Large intestine (tissue), 3 donors: ENCODE measurements around the gene SPECC1. TPM values are rescaled to one million over a fixed set of nuclear protein-coding genes. Genes with fewer than 3 reads are reported as not detected.
"Not testable (repeated sequence)": the region's sequence is repeated elsewhere in the genome, so short reads cannot be mapped to it uniquely, and the experiment has no call there.

Source experiments
- DNase-seq, 2 donors: peaks; one replicate each; pipeline versions ENCODE4 v3.0.0 to v3.0.0-alpha.2; 2013
- H3K27ac ChIP-seq: one replicate; pipeline ENCODE4 v1.5.1; 2013; ENCODE audit warnings: low read length
- H3K27me3 ChIP-seq: 2 replicates; pipeline ENCODE4 v1.6.1; 2013; ENCODE audit warnings: low read length; ENCODE audit not compliant: control insufficient read depth, insufficient read depth
- H3K36me3 ChIP-seq: 2 replicates; pipeline ENCODE4 v1.6.1; 2013; ENCODE audit warnings: low read length; ENCODE audit not compliant: control insufficient read depth, insufficient read depth
- H3K4me1 ChIP-seq: one replicate; pipeline ENCODE4 v1.6.1; 2013; ENCODE audit warnings: low read length; ENCODE audit not compliant: control insufficient read depth, insufficient read depth
- H3K4me3 ChIP-seq: one replicate; pipeline ENCODE4 v1.5.1; 2013; ENCODE audit warnings: low read length
- H3K9me3 ChIP-seq: one replicate; pipeline ENCODE4 v1.6.1; 2013; ENCODE audit warnings: mild to moderate bottlenecking, low read depth, low read length, moderate library complexity; ENCODE audit not compliant: control insufficient read depth
- WGBS: methylation state at CpG from one replicate; pipeline ENCODE4 v1.1.5; 2013; ENCODE audit warnings: low lambda C conversion rate; ENCODE audit not compliant: insufficient coverage; 5-methylcytosine and 5-hydroxymethylcytosine counted together
- polyA plus RNA-seq: library from polyadenylated mRNA; unstranded; fragments of 120-200 nt; gene quantifications from one replicate; pipeline ENCODE4 v1.2.1, GENCODE V29; 2013

Gene SPECC1
- polyA plus RNA-seq, 1 donor: 29.3 TPM

DNA sequence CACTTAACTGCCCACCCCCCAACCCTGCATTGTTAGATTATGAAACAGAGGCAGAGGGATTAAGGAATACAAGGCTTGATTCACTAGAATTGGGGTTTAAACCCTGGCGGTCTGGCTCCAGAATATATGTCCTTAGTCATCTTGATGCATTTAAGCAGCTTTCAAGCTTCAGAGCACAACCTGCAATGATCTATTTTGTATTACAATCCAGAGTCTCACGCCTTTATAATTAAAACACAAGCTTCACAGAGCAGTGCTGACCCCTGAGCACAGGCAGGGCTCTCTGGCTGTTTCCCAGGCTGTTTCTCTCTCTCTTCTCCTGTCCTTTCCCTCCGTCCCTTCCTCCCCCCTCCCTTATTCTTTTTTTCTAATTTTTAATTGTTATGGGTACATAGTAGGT is 209.1 kb downstream of the SPECC1 start:
- WGBS: 92% methylated on average over 2 of the region's 3 CpGs
- Histone ChIP-seq H3K4me1 (no peaks in the 10 kb centered on the region), H3K27ac (no peak overlapping the region), H3K9me3 (no peaks in the 10 kb centered on the region), H3K27me3 (no peaks in the 10 kb centered on the region), H3K36me3 (no peaks in the 10 kb centered on the region), H3K4me3 (no peak overlapping the region)
- no peak for DNase-seq

DNA sequence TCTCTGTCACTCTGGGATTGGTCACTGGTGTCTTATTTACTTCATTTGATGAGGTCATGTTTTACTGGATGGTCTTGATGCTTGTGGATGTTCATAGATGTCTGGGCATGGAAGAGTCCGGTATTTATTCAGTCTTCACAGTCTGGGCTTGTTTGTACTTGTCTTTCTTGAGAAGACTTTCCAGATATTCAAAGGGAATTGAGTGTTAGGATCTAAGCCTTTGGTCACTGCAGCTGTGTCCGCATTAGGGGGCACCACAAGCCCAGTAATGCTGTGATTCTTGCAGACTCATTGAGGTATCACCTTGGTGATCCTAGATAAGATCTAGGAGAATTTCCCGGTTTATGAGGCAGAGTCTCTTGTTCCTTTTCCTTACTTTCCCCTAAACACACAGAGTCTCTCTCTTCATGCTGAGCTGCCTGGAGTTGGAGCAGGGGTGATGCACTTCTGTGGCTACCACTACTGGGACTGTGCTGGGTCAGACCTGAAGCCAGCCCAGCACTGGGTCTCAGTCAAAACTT is 214.7 kb downstream of the SPECC1 start:
- no peaks in the 10 kb centered on the region for H3K9me3 ChIP-seq
- no CpG with 5 or more reads among the region's 3 CpGs for WGBS
- H3K36me3 ChIP-seq: peaks cover 8% of the 10 kb centered on the region
- DNase-seq: no peak
- no peak overlapping the region for H3K4me3 ChIP-seq
- H3K27me3 ChIP-seq: no peaks in the 10 kb centered on the region
- H3K27ac ChIP-seq: no peak overlapping the region
- no peaks in the 10 kb centered on the region for H3K4me1 ChIP-seq

DNA sequence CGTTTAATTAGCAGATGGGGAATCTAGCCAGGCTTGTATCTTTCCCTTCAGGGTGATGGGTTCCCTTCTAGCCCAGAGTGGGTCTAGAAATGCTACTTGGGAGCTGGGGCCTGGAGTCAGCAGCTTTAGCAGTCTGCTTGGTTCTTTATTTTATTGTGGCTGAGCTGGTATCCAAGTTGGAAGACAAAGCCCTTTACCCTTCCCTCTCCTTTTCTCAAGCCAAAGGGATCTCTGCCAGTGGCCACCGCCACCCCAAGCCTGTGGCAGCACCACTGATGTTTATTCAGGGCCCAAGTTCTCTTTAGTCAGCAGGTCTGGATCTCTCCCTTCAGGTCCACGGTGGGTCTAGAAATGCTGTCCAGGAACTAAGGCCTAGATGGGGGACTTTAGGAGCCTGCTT is 215.2 kb downstream of the SPECC1 start:
- no peak overlapping the region for H3K27ac ChIP-seq
- H3K4me3 ChIP-seq: no peak overlapping the region
- H3K4me1 ChIP-seq: no peaks in the 10 kb centered on the region
- DNase-seq: no peak
- H3K36me3 ChIP-seq: peaks cover 8% of the 10 kb centered on the region
- WGBS: no CpG with 5 or more reads among the region's 3 CpGs
- no peaks in the 10 kb centered on the region for H3K27me3 ChIP-seq
- no peaks in the 10 kb centered on the region for H3K9me3 ChIP-seq

DNA sequence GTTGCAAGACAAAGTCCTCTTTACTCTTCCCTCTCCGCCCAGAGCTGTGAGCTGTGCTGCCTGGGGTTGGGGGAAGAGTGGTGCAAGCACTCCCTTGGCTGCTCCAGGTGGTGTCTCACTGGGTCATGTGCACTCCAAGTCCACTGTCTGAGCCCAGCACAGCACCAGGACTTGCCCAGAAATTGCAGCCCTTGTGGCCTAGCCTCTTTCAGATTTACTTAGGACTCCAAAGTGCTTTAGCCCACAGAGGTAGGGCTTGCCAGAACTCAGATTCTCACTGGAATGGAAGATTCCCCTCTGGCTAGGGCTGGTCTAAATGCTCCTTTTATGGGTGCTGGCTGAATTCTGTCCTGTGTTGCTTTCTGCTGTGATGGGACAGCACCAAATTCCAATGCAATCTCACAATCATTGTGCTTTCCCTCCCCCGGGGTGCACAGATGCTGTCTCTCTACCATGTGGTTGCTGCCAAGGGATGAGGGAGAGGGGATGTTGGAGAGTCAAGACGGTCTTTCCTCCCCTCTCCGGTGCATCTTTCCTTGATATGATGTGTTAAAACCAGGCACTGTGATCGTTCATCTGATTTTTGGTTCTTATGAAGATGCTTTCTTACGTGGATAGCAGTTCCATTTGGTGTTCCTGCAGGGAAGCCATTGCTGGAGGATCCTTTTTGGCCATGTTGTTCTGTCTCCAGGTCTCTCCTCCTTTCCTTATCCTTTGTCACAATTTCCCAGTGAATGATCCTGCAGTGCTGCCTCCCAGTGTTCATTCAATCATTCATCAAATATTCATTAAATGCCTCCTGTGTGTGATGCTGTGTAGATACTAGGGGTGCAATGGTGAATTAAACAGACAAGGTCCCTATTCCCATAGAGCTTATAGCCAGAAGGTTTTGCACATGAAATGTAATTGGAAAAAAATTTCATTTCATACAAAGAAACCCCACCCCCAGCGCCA is 216.3 kb downstream of the SPECC1 start:
- no CpG with 5 or more reads among the region's 7 CpGs for WGBS
- H3K27me3 ChIP-seq: no peaks in the 10 kb centered on the region
- no peak overlapping the region for H3K27ac ChIP-seq
- H3K36me3 ChIP-seq: peaks cover 8% of the 10 kb centered on the region
- H3K9me3 ChIP-seq: no peaks in the 10 kb centered on the region
- DNase-seq: peak; percentile 8 to 21
- no peak overlapping the region for H3K4me3 ChIP-seq
- no peaks in the 10 kb centered on the region for H3K4me1 ChIP-seq

DNA sequence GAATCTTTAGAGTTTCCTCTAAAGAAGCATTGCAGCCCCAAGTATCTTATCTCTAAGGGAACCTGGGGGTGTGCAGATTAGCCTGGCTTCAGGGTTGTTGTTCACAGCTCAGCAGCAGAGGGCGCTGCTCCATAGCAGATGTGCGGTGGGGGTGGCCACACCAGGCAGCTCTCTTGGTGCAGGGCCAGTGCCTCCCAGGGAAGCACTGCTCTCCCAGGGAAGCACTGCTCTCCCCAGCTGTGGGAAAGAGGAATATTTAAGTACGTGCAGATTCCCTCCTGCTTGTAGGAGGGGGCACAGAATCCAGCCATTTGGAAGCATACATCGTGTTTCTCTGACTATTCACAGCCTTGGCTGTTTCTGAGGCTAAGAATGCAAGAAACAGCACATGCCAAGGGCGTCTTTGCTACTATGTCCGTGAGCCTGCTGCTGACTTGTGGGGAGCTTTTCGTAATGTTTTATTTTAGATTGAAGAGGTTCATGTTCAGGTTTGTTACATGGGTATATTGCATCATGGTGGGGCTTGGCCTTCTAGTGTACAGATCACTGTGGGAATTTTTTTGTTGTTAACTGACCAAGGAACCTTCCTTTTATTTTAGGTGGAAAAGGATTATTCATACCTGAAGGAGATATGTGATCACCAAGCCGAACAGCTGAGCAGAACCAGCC is 217.8 kb downstream of the SPECC1 start:
- WGBS: 100% methylated on average over 1 of the region's 8 CpGs
- Histone ChIP-seq H3K27me3 (no peaks in the 10 kb centered on the region), H3K4me3 (no peak overlapping the region), H3K4me1 (no peaks in the 10 kb centered on the region), H3K36me3 (peaks cover 18% of the 10 kb centered on the region), H3K9me3 (no peaks in the 10 kb centered on the region), H3K27ac (no peak overlapping the region)
- peak; percentile 65 for DNase-seq

DNA sequence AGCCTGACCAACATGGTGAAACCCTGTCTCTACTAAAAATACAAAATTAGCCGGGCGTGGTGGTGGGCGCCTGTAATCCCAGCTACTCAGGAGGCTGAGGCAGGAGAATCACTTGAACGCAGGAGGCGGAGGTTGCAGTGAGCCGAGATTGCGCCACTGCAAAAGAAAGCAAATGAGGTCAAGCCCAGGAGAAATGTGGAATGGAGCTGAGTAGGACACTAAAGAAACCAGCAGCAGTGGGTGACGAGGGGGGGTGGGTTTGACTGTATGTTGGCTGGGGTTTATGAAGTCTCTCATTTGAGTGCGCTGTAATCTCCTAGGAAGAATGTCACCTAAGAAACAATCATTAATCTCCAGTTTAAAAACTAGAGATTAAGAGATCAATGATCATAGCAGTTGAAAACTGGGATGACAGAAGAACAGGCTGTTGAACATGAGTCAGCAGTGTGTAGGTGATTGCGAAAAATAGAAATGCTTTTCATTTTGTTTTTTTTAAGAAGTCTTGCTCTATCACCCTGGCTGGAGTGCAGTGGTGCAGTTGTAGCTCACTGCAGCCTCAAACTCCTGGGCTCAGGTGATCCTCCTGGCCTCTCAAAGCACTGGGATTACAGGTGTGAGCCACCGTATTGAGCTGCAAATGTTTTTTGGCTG is 218.7 kb downstream of the SPECC1 start:
- not testable (repeated sequence) for H3K9me3 ChIP-seq, DNase-seq, H3K27ac ChIP-seq, H3K4me3 ChIP-seq, H3K27me3 ChIP-seq, H3K4me1 ChIP-seq
- WGBS: no CpG with 5 or more reads among the region's 11 CpGs
- H3K36me3 ChIP-seq: peaks cover 23% of the 10 kb centered on the region

DNA sequence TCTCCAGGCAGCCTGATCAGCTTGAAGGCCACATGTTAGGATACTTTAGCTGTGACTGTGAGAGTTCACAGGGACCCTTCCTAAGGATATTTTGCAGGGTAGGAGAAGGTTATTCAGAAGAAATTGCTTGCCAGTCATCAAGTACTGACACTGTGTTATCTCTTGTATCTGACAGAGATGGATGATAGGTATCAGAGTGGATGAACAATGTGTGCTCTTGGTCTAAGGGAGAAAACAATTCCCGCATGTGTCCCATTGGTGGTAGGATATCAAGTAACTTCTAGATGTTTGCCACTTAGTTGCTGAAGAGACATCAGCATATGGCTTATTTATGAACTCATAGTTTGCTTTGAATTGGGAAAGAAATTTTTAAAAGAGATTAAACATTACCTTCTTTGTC is 219.3 kb downstream of the SPECC1 start:
- DNase-seq: no peak
- no peaks in the 10 kb centered on the region for H3K4me1 ChIP-seq
- no peak overlapping the region for H3K4me3 ChIP-seq
- peaks cover 24% of the 10 kb centered on the region for H3K36me3 ChIP-seq
- no peaks in the 10 kb centered on the region for H3K9me3 ChIP-seq
- no peak overlapping the region for H3K27ac ChIP-seq
- H3K27me3 ChIP-seq: no peaks in the 10 kb centered on the region
- 100% methylated on average over 1 of the region's 1 CpG for WGBS

DNA sequence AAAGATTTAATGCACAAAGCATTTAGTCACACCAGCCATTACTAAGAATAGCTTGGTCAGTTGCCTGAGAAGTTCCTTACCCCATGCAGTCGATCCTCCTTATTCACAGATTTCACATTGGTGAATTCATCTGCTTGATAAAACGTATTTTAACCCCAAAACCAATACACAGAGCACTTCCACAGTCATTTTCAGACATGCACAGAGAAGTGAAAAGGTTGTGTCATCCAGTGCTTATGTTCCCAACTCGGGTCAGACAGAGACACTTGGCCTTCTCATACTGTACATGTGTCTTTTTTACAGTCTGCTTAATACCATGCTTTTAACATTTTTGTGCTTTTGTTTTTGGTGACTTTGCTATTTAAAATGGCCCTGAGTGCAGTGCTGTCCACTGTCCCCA is 219.7 kb downstream of the SPECC1 start:
- peaks cover 26% of the 10 kb centered on the region for H3K36me3 ChIP-seq
- no peak for DNase-seq
- H3K9me3 ChIP-seq: no peaks in the 10 kb centered on the region
- H3K27ac ChIP-seq: no peak overlapping the region
- H3K27me3 ChIP-seq: no peaks in the 10 kb centered on the region
- H3K4me1 ChIP-seq: no peaks in the 10 kb centered on the region
- WGBS: no CpG with 5 or more reads among the region's 3 CpGs
- no peak overlapping the region for H3K4me3 ChIP-seq

DNA sequence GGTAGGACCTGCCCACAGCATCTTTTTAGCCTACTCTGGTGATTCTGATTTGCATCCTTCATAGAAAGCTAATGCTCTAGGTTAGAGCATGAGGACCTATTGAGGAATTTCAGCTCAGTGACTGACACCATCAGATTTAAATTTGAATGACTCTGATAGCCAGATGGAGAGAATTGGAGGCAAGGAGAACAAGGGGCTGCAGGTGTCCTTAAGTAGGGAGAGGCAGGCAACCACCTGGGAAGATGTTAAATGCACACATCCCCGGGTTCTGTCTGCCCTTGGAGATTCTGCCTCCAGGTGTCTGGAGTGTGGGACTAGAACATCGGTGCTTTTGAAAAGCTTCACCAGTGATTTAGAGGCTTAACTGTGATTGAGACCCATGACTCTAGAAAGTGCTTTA is 221.8 kb downstream of the SPECC1 start:
- Histone ChIP-seq H3K4me3 (no peak overlapping the region), H3K27ac (no peak overlapping the region), H3K36me3 (peaks cover 35% of the 10 kb centered on the region), H3K27me3 (no peaks in the 10 kb centered on the region), H3K9me3 (no peaks in the 10 kb centered on the region), H3K4me1 (no peaks in the 10 kb centered on the region)
- no peak for DNase-seq
- no CpG with 5 or more reads among the region's 2 CpGs for WGBS

DNA sequence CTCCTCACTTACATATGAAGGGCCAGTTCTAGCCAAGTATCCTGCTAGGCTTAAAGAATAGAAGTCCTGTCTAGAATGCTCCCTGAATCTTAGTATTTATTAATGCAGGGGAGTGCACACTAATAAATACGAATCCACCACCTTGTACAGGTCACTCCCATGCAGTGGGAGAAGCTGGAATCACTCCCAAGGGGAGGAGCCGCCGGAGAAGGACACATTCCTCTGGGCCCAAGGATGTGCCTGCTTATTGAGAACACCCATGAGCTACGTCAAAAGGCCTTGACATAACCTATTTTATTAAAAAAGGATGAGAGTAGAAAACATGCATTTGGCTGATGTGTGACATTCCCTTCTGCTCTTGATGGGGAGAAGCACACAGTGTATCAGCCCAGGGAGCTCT is 223.5 kb downstream of the SPECC1 start:
- no CpG with 5 or more reads among the region's 4 CpGs for WGBS
- H3K4me3 ChIP-seq: no peak overlapping the region
- no peak for DNase-seq
- peaks cover 35% of the 10 kb centered on the region for H3K36me3 ChIP-seq
- no peaks in the 10 kb centered on the region for H3K27me3 ChIP-seq
- no peaks in the 10 kb centered on the region for H3K4me1 ChIP-seq
- H3K9me3 ChIP-seq: no peaks in the 10 kb centered on the region
- H3K27ac ChIP-seq: no peak overlapping the region
